LoVo (cell line): ENCODE data around the gene STEAP3.
A peak's percentile ranks its signal among the peaks of the same experiment; 100 is the strongest.

ENCODE experiments used
- DNase-seq: peaks from one replicate; pipeline ENCODE4 v3.0.0-alpha.2; 2016; ENCODE audit warnings: low spot score

Gene STEAP3

DNA sequence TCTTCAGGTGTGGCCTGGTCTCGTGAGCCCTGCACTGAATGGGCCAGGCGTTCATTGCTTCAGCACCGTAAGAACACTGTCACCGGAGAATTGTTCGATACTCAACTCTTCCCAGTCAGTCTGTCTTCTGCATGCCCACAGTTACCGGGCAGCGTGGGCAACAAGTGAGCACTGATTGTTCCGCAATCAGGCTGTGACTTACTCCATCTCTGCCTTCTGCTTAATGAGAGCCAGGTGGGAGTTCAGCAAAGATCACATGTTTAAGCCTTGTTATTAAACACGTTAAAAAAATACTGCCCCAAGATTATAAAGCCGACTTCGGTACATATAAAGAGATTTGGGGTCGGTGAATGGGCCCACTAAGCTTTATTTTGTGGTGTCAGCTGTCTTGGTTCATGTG lies 3.7 kb downstream of the STEAP3 start:
- DNase-seq, result no peak

- DNase-seq, result no peak
Observed at GRCh38 chr2:119228136-119228535, 4.5 kb downstream of the STEAP3 start.

GRCh38 chr2:119228964-119229363 lies 5.3 kb downstream of the STEAP3 start:
- DNase-seq, result no peak

- no peak for DNase-seq
Observed at GRCh38 chr2:119229716-119230115, 6.1 kb downstream of the STEAP3 start.

- DNase-seq, result no peak
Observed at GRCh38 chr2:119230219-119231185, 6.9 kb downstream of the STEAP3 start.

DNA sequence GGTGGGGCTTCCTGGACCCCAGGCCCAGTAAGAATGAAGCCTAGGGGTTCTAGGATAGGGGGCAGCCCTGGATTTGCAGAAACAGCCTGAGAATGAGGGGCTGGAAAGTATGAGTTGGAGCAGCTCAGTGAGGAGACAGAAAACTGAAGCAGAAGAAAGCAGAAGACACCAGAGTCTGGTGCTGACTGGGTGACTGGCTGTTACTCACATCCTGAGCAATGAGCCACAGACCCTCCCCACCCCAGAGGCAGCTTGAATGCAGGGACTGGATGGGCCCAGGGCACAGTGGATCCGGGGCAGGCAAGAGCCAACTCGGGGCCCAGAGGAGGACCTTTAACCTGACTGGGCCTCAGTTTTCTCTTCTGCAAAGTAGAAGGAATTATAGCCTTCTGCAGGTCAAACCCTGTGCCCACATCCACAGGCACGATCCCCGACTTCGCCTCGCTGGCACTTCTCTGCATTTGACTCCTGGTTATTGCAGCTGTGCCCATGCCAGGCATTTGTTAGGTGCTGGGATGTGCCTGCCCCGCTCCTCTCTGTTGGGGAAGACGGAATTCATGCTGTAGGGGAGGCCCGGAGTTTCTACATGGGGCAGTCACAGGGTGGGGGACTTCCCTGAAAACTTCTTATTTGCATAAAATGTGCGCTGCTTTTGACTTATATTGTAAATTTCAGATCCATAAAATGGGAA lies 8.5 kb downstream of the STEAP3 start:
- DNase-seq, result no peak

GRCh38 chr2:119232666-119232993 lies 9.0 kb downstream of the STEAP3 start:
- no peak for DNase-seq

DNA sequence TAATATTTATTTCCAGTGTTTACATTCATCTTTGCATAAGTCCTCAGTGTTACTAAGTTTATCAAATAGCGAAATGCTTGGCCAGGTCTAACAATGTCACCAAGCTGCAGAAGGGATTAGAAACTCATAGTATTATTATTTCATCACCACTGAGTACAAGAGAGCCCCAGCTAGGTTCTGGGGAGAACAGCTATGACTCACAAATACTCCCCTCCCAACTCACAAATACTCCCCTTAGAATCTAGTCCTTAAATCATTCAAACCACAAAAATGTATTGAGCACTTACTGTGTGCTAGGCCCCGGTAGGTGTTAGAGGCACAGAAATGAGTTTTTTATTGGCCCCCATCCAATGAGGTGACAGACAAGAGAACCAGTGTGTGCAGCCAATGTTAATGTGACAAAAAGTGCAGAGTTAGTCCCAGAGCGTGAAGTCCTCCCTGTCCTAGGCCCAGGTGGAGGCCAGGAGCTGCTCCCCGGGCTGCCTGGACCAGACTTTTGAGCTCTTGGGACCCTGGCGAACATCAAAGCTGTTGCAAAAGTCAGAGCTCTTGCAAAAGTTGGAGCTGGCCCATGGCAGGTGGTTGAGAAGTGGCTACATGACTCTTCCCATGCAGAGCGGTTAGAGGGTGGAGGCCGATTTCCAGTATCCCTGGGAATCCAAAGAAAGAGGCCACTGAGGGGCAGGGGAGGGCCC lies 9.8 kb downstream of the STEAP3 start:
- no peak for DNase-seq

- DNase-seq, result no peak
Observed at GRCh38 chr2:119234021-119235019, 10.7 kb downstream of the STEAP3 start.

GRCh38 chr2:119236796-119237195 lies 13.2 kb downstream of the STEAP3 start:
- no peak for DNase-seq

DNA sequence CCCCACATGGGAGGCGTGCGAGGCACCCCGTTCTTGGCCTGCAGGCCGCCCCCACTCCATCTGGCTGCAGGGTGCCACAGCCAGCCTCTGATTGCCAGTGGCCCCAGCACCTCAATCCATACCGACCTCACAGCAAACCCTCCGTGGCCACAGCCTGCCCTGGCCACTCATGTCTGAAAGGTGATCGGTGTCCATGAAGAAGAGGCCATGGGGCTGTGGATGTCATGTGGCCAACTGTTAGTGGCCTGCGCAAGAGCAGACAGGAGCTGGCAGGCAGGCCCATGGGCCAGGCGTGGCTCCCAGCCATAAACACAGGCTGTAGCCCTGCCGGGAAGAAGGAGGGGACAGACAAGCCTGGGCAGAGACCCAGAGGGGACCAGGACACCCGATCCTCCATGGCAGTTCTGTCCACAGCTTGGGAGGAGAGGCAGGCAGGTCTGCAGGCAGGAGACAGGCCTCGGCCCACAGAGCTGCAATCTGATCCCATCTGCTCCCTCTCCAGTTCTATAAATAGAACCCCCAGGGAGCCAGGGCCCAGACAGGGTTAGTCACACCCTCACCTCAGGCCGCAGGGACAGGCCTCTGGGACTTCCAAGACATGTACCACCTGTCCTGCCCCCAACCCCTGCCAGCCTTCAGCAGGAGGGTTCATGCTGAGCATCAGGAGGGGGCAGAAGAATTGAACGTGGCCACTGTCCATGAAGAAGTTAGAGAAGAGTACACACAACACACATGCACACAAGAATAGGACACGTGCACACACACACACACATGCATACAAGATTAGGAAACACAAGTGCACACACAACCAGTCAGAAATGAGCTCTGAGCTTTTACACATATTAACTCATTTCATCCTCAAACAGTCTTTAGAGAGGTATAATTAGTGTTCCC lies 16.9 kb downstream of the STEAP3 start:
- peak; percentile 48 for DNase-seq

DNA sequence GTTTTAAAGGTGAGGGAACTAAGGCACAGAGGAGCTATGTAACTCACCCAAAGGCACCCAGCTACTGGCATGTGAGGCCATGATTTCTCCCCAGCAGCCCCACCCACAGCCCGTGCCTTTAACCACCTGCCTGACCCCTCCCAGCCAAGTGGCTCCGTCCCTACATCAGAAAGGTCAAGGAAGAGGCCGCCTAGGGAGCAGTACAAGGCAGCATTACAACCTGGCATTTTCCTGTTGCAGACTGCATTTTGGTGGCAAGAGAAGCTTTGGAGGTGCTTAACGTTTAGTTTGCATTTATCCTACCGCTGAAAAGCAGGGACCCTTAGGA lies 17.5 kb downstream of the STEAP3 start:
- no peak for DNase-seq

DNA sequence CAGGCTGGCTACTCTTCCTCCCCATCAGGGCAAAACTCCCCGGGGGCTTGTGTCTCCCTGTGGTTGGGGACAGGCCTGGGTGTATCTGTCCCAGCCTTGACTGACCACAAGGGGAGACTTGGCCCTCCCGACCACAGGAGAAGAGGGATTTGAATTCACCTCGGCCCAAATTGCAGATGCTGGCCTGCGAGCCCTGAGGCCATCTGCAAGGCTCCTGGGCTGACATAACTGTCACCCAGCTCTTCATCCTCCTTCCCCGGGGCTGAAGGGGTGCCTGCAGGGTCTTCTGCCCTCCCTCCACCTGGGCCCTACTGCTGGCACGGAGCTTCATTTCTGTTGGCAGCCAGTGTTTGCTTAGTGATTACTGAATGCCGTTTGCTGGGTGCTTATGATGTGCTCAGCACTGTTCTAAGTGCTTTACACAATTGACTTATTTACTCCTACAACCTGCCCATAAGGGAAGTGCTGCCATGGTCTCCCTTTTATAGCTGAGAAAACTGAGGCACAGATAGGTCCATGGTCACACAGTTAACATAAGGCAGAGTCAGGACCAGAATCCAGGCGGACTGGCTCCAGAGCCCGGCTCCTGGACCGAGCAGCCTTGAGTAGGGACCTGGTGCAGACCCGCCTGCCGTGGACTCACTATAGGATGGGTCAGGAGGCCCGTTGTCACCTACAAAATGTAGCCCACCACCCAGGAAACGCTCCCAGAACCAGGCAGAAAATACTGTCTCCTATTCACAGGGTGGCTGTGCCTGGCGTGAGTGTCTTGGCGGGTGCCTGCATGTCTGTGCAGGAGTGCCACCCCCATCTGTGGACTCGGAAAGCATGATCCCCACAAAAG lies 18.9 kb downstream of the STEAP3 start:
- DNase-seq, result no peak

GRCh38 chr2:119243621-119244020 lies 20.0 kb downstream of the STEAP3 start:
- DNase-seq, result no peak

DNA sequence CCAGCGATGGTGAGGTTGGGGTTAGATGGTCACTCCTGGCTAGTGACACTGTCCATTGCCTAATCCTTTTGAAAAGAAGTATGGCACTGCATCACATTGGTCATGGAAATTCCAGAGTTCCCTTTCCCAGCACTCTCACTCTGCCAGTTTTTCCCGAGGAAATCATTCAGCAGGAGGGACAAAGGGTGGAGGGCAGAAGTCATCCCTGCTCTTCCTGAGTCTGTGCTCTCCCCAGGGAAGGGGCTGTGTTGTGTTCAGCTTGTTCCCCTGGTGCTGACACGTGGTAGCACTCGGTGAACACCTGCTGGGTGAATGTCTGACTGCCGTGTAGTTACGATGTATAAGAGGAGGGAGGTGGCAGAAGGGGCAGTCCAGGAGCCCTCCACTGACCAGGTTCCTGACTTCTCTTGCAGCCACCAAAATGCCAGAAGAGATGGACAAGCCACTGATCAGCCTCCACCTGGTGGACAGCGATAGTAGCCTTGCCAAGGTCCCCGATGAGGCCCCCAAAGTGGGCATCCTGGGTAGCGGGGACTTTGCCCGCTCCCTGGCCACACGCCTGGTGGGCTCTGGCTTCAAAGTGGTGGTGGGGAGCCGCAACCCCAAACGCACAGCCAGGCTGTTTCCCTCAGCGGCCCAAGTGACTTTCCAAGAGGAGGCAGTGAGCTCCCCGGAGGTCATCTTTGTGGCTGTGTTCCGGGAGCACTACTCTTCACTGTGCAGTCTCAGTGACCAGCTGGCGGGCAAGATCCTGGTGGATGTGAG lies 21.6 kb downstream of the STEAP3 start:
- DNase-seq, result no peak

GRCh38 chr2:119245841-119246230 lies 22.2 kb downstream of the STEAP3 start:
- no peak for DNase-seq

DNA sequence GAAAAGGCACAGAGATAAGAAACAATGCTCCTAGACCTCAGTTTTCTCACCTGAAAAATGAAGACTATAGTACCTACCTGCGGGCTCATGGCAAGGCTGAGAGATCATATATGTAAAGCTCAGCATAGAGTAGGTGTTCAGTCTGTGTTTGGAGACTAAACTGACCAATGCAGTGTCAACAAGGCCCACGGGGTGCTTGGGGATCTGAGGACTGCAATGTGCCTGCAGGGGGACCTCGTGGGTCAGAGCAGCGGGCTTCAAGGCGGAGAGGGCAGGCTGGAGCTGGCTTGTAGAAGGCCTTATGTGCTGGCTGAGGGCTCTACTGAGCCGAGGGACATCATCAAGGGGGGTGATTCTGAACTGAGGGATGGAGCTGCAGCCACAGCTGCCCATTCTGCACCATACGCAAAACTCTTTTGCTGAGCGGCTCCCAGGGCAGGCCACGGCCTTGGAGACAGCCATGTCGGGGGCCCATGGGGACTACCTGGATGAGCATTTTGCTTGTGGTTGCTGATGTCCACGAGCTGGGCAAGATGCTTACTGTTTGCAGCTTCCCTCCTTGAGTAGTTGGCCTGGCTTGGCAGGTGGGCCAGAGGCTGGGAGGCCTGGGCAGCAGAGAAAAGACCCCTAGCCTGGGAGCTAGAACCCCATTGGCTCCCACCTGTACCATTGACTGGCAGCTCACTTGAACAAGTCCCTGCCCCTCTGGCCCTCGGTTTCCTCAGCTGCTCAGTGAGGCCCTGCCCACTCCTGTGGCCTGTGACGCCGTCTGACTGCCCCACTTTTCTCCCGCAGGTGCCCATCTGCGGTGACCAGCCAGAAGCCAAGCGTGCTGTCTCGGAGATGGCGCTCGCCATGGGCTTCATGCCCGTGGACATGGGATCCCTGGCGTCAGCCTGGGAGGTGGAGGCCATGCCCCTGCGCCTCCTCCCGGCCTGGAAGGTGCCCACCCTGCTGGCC lies 23.5 kb downstream of the STEAP3 start:
- no peak for DNase-seq

DNA sequence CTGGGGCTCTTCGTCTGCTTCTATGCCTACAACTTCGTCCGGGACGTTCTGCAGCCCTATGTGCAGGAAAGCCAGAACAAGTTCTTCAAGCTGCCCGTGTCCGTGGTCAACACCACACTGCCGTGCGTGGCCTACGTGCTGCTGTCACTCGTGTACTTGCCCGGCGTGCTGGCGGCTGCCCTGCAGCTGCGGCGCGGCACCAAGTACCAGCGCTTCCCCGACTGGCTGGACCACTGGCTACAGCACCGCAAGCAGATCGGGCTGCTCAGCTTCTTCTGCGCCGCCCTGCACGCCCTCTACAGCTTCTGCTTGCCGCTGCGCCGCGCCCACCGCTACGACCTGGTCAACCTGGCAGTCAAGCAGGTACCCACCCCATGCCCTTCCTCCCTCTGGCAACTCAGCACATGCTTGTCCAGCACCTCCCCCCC lies 24.2 kb downstream of the STEAP3 start:
- no peak for DNase-seq
